ENCODE measurements around the gene CACNA1S. TPM values are rescaled to one million over a fixed set of nuclear protein-coding genes. Genes with fewer than 3 reads are reported as not detected.

The CACNA1S gene
- total and polyA plus RNA-seq, 8 donors = under 0.01 TPM; not detected in 7

- DNase-seq (no peak), ATAC-seq (no peak), FAIRE-seq (no peak)
- no peaks in the 10 kb centered on the region for H3K36me3 ChIP-seq
- H3K9me3 ChIP-seq = no peaks in the 10 kb centered on the region
- H3K27me3 ChIP-seq = no peaks in the 10 kb centered on the region
- TF ChIP-seq CTCF (IDR thresholded peaks at IDR 0.05) = no peak
- no peak overlapping the region for H3K27ac ChIP-seq
- H3K4me3 ChIP-seq = no peak overlapping the region
- intact Hi-C loops (cut with DNase I) = no loop called here
- H3K4me1 ChIP-seq = no peaks in the 10 kb centered on the region
- 69 to 72% methylated on average over 5 of the region's 5 CpGs for WGBS, 2 donors
Observed at GRCh38 chr1:201098992-201099677, 13.1 kb downstream of the CACNA1S start.

- Histone ChIP-seq H3K4me3 (no peak overlapping the region), H3K4me1 (no peaks in the 10 kb centered on the region), H3K36me3 (no peaks in the 10 kb centered on the region), H3K27me3 (no peaks in the 10 kb centered on the region), H3K9me3 (no peaks in the 10 kb centered on the region), H3K27ac (no peak overlapping the region)
- ATAC-seq (no peak), FAIRE-seq (no peak), DNase-seq (no peak)
- no peak for TF ChIP-seq CTCF (IDR thresholded peaks at IDR 0.05)
- 79 to 84% methylated on average over 17 of the region's 17 CpGs for WGBS, 2 donors
- intact Hi-C loops (cut with DNase I) = no loop called here
Observed at GRCh38 chr1:201096977-201097856, 15.0 kb downstream of the CACNA1S start.

GRCh38 chr1:201096041-201096461, 16.2 kb downstream of the CACNA1S start:
- H3K9me3 ChIP-seq = no peaks in the 10 kb centered on the region
- no peak for FAIRE-seq

GRCh38 chr1:201095581-201095980, 16.6 kb downstream of the CACNA1S start:
- Histone ChIP-seq H3K9me3 (no peaks in the 10 kb centered on the region), H3K4me3 (no peak overlapping the region), H3K27ac (no peak overlapping the region), H3K27me3 (no peaks in the 10 kb centered on the region), H3K4me1 (no peaks in the 10 kb centered on the region), H3K36me3 (no peaks in the 10 kb centered on the region)
- DNase-seq (peak in 1 of 6 donors; percentile 22), ATAC-seq (no peak), FAIRE-seq (no peak)
- 82 to 83% methylated on average over 2 of the region's 2 CpGs for WGBS, 2 donors
- TF ChIP-seq CTCF (IDR thresholded peaks at IDR 0.05) = no peak
- intact Hi-C loops (cut with DNase I) = no loop called here

More at GRCh38 chr1:201096041-201096461, 16.2 kb downstream of the CACNA1S start:
- H3K27me3 ChIP-seq = no peaks in the 10 kb centered on the region
- H3K4me3 ChIP-seq = no peak overlapping the region
- DNase-seq = peak in 1 of 6 donors; percentile 40
- intact Hi-C loops (cut with DNase I) = no loop called here
- WGBS, 2 donors = 76 to 78% methylated on average over 5 of the region's 5 CpGs
- no peaks in the 10 kb centered on the region for H3K4me1 ChIP-seq
- no peak overlapping the region for H3K27ac ChIP-seq
- no peak for ATAC-seq
- no peaks in the 10 kb centered on the region for H3K36me3 ChIP-seq
- no peak for TF ChIP-seq CTCF (IDR thresholded peaks at IDR 0.05)

Measured in pancreas (tissue), 10 donors.